Keratinocyte (primary cell): Measurements from ENCODE around the gene ZNF576. TPM values are rescaled to one million over a fixed set of nuclear protein-coding genes. Genes with fewer than 3 reads are reported as not detected.

ENCODE experiments used
- DNase-seq: peaks from one replicate; pipeline ENCODE4 v3.0.0-alpha.2; 2011; ENCODE audit warnings: low read depth, missing footprints, low spot score
- FAIRE-seq: peaks from 2 replicates; lab custom pipeline; 2011; peaks lifted over from hg19 to GRCh38; lab: Jason Lieb, UNC
- H2AFZ ChIP-seq: 2 replicates; pipeline ENCODE4 v1.6.0; 2012; ENCODE audit warnings: low read length, control low read depth, inconsistent platforms; ENCODE audit not compliant: control insufficient read depth
- H3K27ac ChIP-seq: 2 replicates; pipeline ENCODE4 v1.5.1; 2011; ENCODE audit warnings: low read length; ENCODE audit not compliant: control insufficient read depth, insufficient read depth
- H3K27me3 ChIP-seq: 3 replicates; pipeline ENCODE4 v1.6.0; 2011; ENCODE audit warnings: low read length; ENCODE audit not compliant: control insufficient read depth, insufficient read depth; ENCODE audit errors: extremely low read depth
- H3K36me3 ChIP-seq, 2 experiments: 2 replicates in 1 of 2; 3 replicates in 1 of 2; pipeline ENCODE4 v1.5.1; 2011; ENCODE audit warnings: low read length in 2 of 2, mild to moderate bottlenecking in 1 of 2; ENCODE audit not compliant: control insufficient read depth in 2 of 2, insufficient read depth in 2 of 2; ENCODE audit errors: extremely low read depth in 1 of 2
- H3K4me1 ChIP-seq: 3 replicates; pipeline ENCODE4 v1.5.1; 2011; ENCODE audit warnings: low read length; ENCODE audit not compliant: control insufficient read depth, insufficient read depth; ENCODE audit errors: extremely low read depth
- H3K4me2 ChIP-seq: 3 replicates; pipeline ENCODE4 v1.6.0; 2011; ENCODE audit warnings: low read depth, low read length; ENCODE audit not compliant: control insufficient read depth, insufficient read depth; ENCODE audit errors: extremely low read depth
- H3K4me3 ChIP-seq, 3 experiments: fragments of 200-600 bp in 1 of 3; sonication (generic) in 1 of 3; 2 replicates in 2 of 3; 3 replicates in 1 of 3; pipeline ENCODE4 v1.5.1; 2011 to 2016; ENCODE audit warnings: low read length in 3 of 3, mild to moderate bottlenecking in 3 of 3, control low read depth in 2 of 3, inconsistent platforms in 1 of 3, low read depth in 1 of 3, mixed read lengths in 1 of 3, mixed run types in 1 of 3, moderate library complexity in 1 of 3; ENCODE audit not compliant: control insufficient read depth in 2 of 3, insufficient read depth in 2 of 3; ENCODE audit errors: extremely low read depth in 1 of 3
- H3K79me2 ChIP-seq: 2 replicates; pipeline ENCODE4 v1.6.0; 2012; ENCODE audit warnings: low read length; ENCODE audit not compliant: control insufficient read depth, insufficient read depth
- H3K9ac ChIP-seq: 3 replicates; pipeline ENCODE4 v1.6.0; 2011; ENCODE audit warnings: low read length; ENCODE audit not compliant: control insufficient read depth, insufficient read depth; ENCODE audit errors: extremely low read depth
- H3K9me1 ChIP-seq: 3 replicates; pipeline ENCODE4 v1.6.0; 2011; ENCODE audit warnings: low read length; ENCODE audit not compliant: control insufficient read depth, insufficient read depth; ENCODE audit errors: extremely low read depth
- H3K9me3 ChIP-seq: 2 replicates; pipeline ENCODE4 v1.5.1; 2012; ENCODE audit warnings: low read depth, low read length; ENCODE audit not compliant: control insufficient read depth
- H4K20me1 ChIP-seq: 3 replicates; pipeline ENCODE4 v1.6.0; 2011; ENCODE audit warnings: low read length; ENCODE audit not compliant: control insufficient read depth, insufficient read depth; ENCODE audit errors: extremely low read depth
- EZH2 ChIP-seq: IDR thresholded peaks from one replicate; pipeline ENCODE4 v1.6.1; 2012; ENCODE audit warnings: inconsistent platforms, mild to moderate bottlenecking, low read length, moderate library complexity
- dilution Hi-C: fragments of 300-500 bp; cut with MboI; formaldehyde crosslinking; loops from one replicate; pipeline ENCODE4 v1.7.0; 2020; ENCODE audit warnings: low sequenced_read_pairs; ENCODE audit not compliant: extremely low pct_ligation_motif_present
- polyA plus RNA-seq, 5 experiments: library from polyadenylated mRNA; depleted of rRNA in 3 of 5; stranded (reverse) in 3 of 5; stranded (forward) in 1 of 5; unstranded in 1 of 5; fragments of >200 nt; gene quantifications; 1 replicate in 1 of 5; 2 replicates in 3 of 5; 3 replicates in 1 of 5; pipeline versions ENCODE4 v1.2.1 to v1.2.3, GENCODE V29; 2011 to 2012; ENCODE audit warnings: missing spikeins in 2 of 5, low read depth in 1 of 5, low replicate concordance in 1 of 5
- TF ChIP-seq, protein P1 (sequence below), 3 experiments: IDR thresholded peaks in 1 of 3; conservative IDR thresholded peaks in 1 of 3; optimal IDR thresholded peaks in 1 of 3; 2 replicates in 2 of 3; 3 replicates in 1 of 3; pipeline versions ENCODE3 to v1.5.1; 2011; ENCODE audit warnings: low read length in 3 of 3, mild to moderate bottlenecking in 3 of 3, moderate library complexity in 2 of 3, control low read depth in 1 of 3, inconsistent platforms in 1 of 3; ENCODE audit not compliant: insufficient read depth in 2 of 3; ENCODE audit errors: extremely low read depth in 1 of 3

ZNF576 gene
- polyA plus RNA-seq, 1 donor (not counting 4 experiments of a cell fraction or from before 2014, with no cell fraction given) = 6.4 TPM

DNA sequence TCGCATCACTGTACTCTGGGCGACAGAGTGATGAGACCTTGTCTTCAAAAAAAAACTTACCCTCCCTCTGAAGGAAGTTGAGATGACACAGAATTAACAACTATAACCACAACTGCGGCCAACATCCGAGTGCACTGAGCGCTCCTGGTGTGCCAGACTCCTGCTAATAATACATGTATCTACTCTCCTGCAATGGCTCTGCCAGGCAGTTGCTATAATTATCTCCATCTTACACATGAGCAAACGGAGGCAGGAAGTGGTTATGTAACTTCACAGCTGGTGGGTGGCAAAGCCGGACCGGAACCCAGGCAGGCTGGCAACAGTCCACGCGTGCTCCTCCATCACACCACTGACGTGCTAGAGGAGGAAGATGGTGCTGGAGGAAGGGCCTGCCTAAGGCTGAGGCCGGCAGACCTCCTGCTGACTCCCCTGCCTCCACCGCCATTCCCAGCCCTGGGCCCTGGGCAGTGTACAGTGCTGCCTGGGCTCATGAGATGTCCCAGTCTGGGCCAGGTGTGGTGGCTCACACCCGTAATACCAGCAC is 33.6 kb upstream of the ZNF576 start:
- H3K4me1 ChIP-seq = no peaks in the 10 kb centered on the region
- H3K27ac ChIP-seq = no peak overlapping the region
- H3K27me3 ChIP-seq = no peaks in the 10 kb centered on the region
- H3K9me1 ChIP-seq = no peaks in the 10 kb centered on the region
- H3K9me3 ChIP-seq = no peaks in the 10 kb centered on the region
- H4K20me1 ChIP-seq = no peaks in the 10 kb centered on the region
- TF ChIP-seq EZH2 = no peak
- TF ChIP-seq, protein P1, sequence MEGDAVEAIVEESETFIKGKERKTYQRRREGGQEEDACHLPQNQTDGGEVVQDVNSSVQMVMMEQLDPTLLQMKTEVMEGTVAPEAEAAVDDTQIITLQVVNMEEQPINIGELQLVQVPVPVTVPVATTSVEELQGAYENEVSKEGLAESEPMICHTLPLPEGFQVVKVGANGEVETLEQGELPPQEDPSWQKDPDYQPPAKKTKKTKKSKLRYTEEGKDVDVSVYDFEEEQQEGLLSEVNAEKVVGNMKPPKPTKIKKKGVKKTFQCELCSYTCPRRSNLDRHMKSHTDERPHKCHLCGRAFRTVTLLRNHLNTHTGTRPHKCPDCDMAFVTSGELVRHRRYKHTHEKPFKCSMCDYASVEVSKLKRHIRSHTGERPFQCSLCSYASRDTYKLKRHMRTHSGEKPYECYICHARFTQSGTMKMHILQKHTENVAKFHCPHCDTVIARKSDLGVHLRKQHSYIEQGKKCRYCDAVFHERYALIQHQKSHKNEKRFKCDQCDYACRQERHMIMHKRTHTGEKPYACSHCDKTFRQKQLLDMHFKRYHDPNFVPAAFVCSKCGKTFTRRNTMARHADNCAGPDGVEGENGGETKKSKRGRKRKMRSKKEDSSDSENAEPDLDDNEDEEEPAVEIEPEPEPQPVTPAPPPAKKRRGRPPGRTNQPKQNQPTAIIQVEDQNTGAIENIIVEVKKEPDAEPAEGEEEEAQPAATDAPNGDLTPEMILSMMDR (optimal IDR thresholded peaks at IDR 0.05 in 1 of 3, IDR thresholded peaks at IDR 0.05 in 1 of 3, conservative IDR thresholded peaks at IDR 0.05 in 1 of 3; ENCODE audit: extremely low read depth in 1 of 3, insufficient read depth in 2 of 3, low read length in 3 of 3) = no peak
- DNase-seq = no peak
- H3K36me3 ChIP-seq = peaks cover 1 to 3% of the 10 kb centered on the region in 2 experiments
- H3K9ac ChIP-seq = no peak overlapping the region
- H3K79me2 ChIP-seq = no peaks in the 10 kb centered on the region
- FAIRE-seq = peak; percentile 58
- dilution Hi-C loops = no loop called here
- no peak overlapping the region for H3K4me3 ChIP-seq
- H2AFZ ChIP-seq = no peak overlapping the region
- no peak overlapping the region for H3K4me2 ChIP-seq

DNA sequence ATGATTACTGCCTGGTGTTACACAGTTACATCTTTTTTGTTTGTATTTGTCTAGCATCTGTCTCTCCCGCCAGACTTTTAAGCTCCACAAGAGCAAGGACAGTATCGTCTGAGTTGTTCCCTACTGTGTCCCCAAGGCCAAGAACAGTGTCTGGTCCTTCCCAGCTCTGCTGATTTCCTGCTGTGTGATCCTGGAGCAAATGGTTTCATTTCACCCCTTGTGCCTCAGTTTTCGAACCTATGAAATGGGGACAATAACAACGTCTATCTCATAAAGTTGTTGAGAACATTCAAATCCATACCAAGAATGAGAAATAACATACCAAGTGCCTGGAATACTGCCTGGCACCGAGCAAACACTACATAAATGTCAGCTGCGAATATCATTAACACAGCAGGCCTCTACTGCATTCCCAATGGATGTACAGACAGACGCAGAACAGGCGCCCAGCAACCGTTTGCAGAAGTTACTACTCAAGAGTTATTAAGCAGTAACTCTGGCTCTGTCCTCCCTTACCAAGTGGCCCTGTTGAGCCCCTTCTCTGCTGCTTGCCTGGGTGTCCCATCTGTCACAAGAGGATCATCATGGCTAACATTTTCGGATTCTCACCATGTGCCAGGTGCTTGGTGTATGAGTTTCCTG is 32.5 kb upstream of the ZNF576 start:
- no peak for TF ChIP-seq EZH2

More for the DNA sequence above, 32.5 kb upstream of the ZNF576 start:
- Histone ChIP-seq H3K9me3 (no peaks in the 10 kb centered on the region), H3K36me3 (peaks cover 0 to 1% of the 10 kb centered on the region in 2 experiments), H2AFZ (no peak overlapping the region), H3K9ac (no peak overlapping the region), H3K4me3 (no peak overlapping the region), H3K4me1 (no peaks in the 10 kb centered on the region), H3K4me2 (no peak overlapping the region), H3K79me2 (no peaks in the 10 kb centered on the region), H3K27me3 (no peaks in the 10 kb centered on the region), H4K20me1 (no peaks in the 10 kb centered on the region), H3K27ac (no peak overlapping the region), H3K9me1 (no peaks in the 10 kb centered on the region)
- DNase-seq (no peak), FAIRE-seq (no peak)
- dilution Hi-C loops = no loop called here
